Measurements from ENCODE around the gene ATP6V1A. TPM values are rescaled to one million over a fixed set of nuclear protein-coding genes. Genes with fewer than 3 reads are reported as not detected.

Gene ATP6V1A
- 65.1 and 75.0 TPM in 2 replicates for total RNA-seq (2014; rRNA removed; shearing (Covaris generic))

- DNase-seq (ENCODE audit: low read depth), result peak; percentile 96
Observed at GRCh38 chr3:113746548-113747282, at the start of gene ATP6V1A. TSS of gene ATP6V1A (plus strand) at chr3:113747035. CDS start at chr3:113778754, 31,719 bp downstream.

- no peak for DNase-seq (ENCODE audit: low read depth)
Observed at GRCh38 chr3:113697500-113698090, 49.2 kb upstream of the ATP6V1A start.

- no peak for DNase-seq (ENCODE audit: low read depth)
Observed at GRCh38 chr3:113698213-113698742, 48.6 kb upstream of the ATP6V1A start.

GRCh38 chr3:113698956-113699355 is 47.9 kb upstream of the ATP6V1A start:
- DNase-seq (ENCODE audit: low read depth), result no peak

GRCh38 chr3:113707835-113708234 is 39.0 kb upstream of the ATP6V1A start:
- DNase-seq (ENCODE audit: low read depth), result no peak

GRCh38 chr3:113712129-113712528 is 34.7 kb upstream of the ATP6V1A start:
- no peak for DNase-seq (ENCODE audit: low read depth)

GRCh38 chr3:113714702-113715101 is 32.1 kb upstream of the ATP6V1A start:
- no peak for DNase-seq (ENCODE audit: low read depth)

GRCh38 chr3:113717308-113717707 is 29.5 kb upstream of the ATP6V1A start:
- DNase-seq (ENCODE audit: low read depth), result no peak

GRCh38 chr3:113717818-113718217 is 29.0 kb upstream of the ATP6V1A start:
- no peak for DNase-seq (ENCODE audit: low read depth)

GRCh38 chr3:113719294-113719693 is 27.5 kb upstream of the ATP6V1A start:
- DNase-seq (ENCODE audit: low read depth), result no peak

- no peak for DNase-seq (ENCODE audit: low read depth)
Observed at GRCh38 chr3:113719758-113720157, 27.1 kb upstream of the ATP6V1A start.

- no peak for DNase-seq (ENCODE audit: low read depth)
Observed at GRCh38 chr3:113721636-113722035, 25.2 kb upstream of the ATP6V1A start.

- DNase-seq (ENCODE audit: low read depth), result no peak
Observed at GRCh38 chr3:113728661-113729060, 18.2 kb upstream of the ATP6V1A start.

- DNase-seq (ENCODE audit: low read depth), result no peak
Observed at GRCh38 chr3:113730550-113730949, 16.3 kb upstream of the ATP6V1A start.

GRCh38 chr3:113731694-113732093 is 15.1 kb upstream of the ATP6V1A start:
- DNase-seq (ENCODE audit: low read depth), result no peak

- DNase-seq (ENCODE audit: low read depth), result peak; percentile 76
Observed at GRCh38 chr3:113736548-113737089, 10.2 kb upstream of the ATP6V1A start.

GRCh38 chr3:113741086-113741485 is 5.7 kb upstream of the ATP6V1A start:
- no peak for DNase-seq (ENCODE audit: low read depth)

- DNase-seq (ENCODE audit: low read depth), result no peak
Observed at GRCh38 chr3:113741620-113742019, 5.2 kb upstream of the ATP6V1A start.

- DNase-seq (ENCODE audit: low read depth), result no peak
Observed at GRCh38 chr3:113743006-113743630, 3.7 kb upstream of the ATP6V1A start.

- peak; percentile 82 for DNase-seq (ENCODE audit: low read depth)
Observed at GRCh38 chr3:113744941-113745755, 1.7 kb upstream of the ATP6V1A start.

- peak; percentile 93 for DNase-seq (ENCODE audit: low read depth)
Observed at GRCh38 chr3:113745756-113746547, 883 bp upstream of the ATP6V1A start, which contains the start of gene NAA50. TSS of gene NAA50 (minus strand) at chr3:113746249. CDS start at chr3:113745949, 300 bp downstream.
